Measurements from ENCODE around the gene POLA1. TPM values are rescaled to one million over a fixed set of nuclear protein-coding genes. Genes with fewer than 3 reads are reported as not detected.

POLA1 gene
- total RNA-seq, 1 donor: 13.8 TPM

DNA sequence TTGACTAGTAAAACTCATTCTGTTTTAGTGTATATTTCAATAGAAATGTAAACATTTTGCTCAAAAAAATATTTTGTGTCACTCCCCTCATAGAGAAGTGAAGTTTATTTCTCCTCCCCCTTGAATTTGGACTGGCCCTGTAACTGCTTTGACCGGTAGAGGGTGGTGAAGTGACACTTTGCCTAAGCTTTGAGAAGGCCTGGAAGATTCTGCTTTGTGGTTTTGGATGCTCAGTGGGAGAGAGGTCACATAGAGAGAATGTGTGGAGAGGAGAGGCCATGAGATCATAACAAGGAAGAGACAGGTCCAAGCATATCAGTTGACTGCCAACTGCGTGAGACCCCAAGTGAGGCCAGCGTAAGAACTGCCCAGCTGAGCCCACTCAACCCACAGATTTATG is 341.2 kb downstream of the POLA1 start:
- no peak for DNase-seq (ENCODE audit: low read depth)
- TF ChIP-seq, protein P1, sequence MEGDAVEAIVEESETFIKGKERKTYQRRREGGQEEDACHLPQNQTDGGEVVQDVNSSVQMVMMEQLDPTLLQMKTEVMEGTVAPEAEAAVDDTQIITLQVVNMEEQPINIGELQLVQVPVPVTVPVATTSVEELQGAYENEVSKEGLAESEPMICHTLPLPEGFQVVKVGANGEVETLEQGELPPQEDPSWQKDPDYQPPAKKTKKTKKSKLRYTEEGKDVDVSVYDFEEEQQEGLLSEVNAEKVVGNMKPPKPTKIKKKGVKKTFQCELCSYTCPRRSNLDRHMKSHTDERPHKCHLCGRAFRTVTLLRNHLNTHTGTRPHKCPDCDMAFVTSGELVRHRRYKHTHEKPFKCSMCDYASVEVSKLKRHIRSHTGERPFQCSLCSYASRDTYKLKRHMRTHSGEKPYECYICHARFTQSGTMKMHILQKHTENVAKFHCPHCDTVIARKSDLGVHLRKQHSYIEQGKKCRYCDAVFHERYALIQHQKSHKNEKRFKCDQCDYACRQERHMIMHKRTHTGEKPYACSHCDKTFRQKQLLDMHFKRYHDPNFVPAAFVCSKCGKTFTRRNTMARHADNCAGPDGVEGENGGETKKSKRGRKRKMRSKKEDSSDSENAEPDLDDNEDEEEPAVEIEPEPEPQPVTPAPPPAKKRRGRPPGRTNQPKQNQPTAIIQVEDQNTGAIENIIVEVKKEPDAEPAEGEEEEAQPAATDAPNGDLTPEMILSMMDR (IDR thresholded peaks at IDR 0.05; ENCODE audit: insufficient read depth, low read depth, low read length): peak; percentile 29
- no peak overlapping the region for H3K4me3 ChIP-seq (ENCODE audit: low read depth, low read length)

DNA sequence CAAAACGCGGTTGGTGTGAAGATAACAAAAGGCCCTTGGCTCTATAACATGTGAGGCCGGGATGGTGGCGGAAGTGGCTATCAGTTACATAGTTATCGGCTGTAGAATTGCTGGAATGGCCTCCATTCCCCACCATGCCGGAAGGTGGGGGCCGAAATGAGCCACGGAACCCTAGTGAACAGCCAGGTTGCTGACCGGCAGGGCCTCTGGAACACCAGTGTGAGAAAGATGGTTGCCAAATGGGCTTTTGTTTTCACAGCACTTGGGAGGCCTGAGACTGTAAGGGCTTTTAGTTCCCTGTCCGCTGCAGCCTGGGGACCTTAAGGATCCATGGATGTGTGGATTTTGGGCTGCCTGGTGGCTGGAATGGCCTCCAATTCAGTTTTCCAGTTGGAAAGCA is 345.3 kb downstream of the POLA1 start:
- DNase-seq (ENCODE audit: low read depth): no peak
- TF ChIP-seq, protein P1 (IDR thresholded peaks at IDR 0.05; ENCODE audit: insufficient read depth, low read depth, low read length): no peak
- H3K4me3 ChIP-seq (ENCODE audit: low read depth, low read length): no peak overlapping the region

GRCh38 chrX:25043192-25043591 is 349.5 kb downstream of the POLA1 start:
- H3K4me3 ChIP-seq (ENCODE audit: low read depth, low read length): no peak overlapping the region
- TF ChIP-seq, protein P1 (IDR thresholded peaks at IDR 0.05; ENCODE audit: insufficient read depth, low read depth, low read length): no peak
- no peak for DNase-seq (ENCODE audit: low read depth)

Small RNA genes lying within 50 kb of the gene (small RNA-seq; reads per million reads assigned to genes)
- gene SCARNA23: 2.5 reads per million, percentile 62 among the genes with 10 or more reads in this experiment

Other genes with a start within 250 kb of the POLA1 start
- 3.9 and 4.5 TPM in 2 replicates for gene PDK3, start 228.6 kb upstream of the POLA1 start, total RNA-seq
- 0.64 and 0.86 TPM in 2 replicates for gene PCYT1B, start 46.6 kb upstream of the POLA1 start, total RNA-seq